ENCODE results near the gene ATP5PO. TPM values are rescaled to one million over a fixed set of nuclear protein-coding genes. Genes with fewer than 3 reads are reported as not detected.
A peak's percentile ranks its signal among the peaks of the same experiment; 100 is the strongest.

Gene ATP5PO
- 100 to 1,000 TPM; 223 to 297 (median 282) TPM for total RNA-seq
- long read RNA-seq, donor 1, transcript ATP5PO-201 (7 exons, 932 nt), result major isoform, 156 of 171 reads
- long read RNA-seq, donor 1, partial matches to known transcripts, result 6 of 171 reads
- long read RNA-seq, donor 1, other reads (novel, unspliced or antisense), result 9 of 171 reads
- long read RNA-seq, donor 2, transcript ATP5PO-201 (7 exons, 932 nt), result major isoform, 235 of 257 reads
- long read RNA-seq, donor 2, partial matches to known transcripts, result 11 of 257 reads
- long read RNA-seq, donor 2, other reads (novel, unspliced or antisense), result 9 of 257 reads

GRCh38 chr21:33915368-33916199, at the start of gene ATP5PO:
Gene ATP5PO, minus strand, starts transcription at chr21:33915804. Its CDS starts 41 bp downstream, at chr21:33915763.
- intact Hi-C loops (cut with DNase I, micrococcal nuclease), result no loop called here
- Histone ChIP-seq H3K9me3 (no peaks in the 10 kb centered on the region), H3K36me3 (ENCODE audit: low read depth) (no peaks in the 10 kb centered on the region), H3K4me3 (peak within 1 kb of the TSS; percentile 76), H3K4me1 (ENCODE audit: low read depth) (peaks cover 8% of the 10 kb centered on the region)
- TF ChIP-seq, protein P1, sequence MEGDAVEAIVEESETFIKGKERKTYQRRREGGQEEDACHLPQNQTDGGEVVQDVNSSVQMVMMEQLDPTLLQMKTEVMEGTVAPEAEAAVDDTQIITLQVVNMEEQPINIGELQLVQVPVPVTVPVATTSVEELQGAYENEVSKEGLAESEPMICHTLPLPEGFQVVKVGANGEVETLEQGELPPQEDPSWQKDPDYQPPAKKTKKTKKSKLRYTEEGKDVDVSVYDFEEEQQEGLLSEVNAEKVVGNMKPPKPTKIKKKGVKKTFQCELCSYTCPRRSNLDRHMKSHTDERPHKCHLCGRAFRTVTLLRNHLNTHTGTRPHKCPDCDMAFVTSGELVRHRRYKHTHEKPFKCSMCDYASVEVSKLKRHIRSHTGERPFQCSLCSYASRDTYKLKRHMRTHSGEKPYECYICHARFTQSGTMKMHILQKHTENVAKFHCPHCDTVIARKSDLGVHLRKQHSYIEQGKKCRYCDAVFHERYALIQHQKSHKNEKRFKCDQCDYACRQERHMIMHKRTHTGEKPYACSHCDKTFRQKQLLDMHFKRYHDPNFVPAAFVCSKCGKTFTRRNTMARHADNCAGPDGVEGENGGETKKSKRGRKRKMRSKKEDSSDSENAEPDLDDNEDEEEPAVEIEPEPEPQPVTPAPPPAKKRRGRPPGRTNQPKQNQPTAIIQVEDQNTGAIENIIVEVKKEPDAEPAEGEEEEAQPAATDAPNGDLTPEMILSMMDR (IDR thresholded peaks at IDR 0.05), result no peak
- peak; percentile 100 for ATAC-seq
- DNase-seq, result peak; percentile 98 to 99 (median 98)

DNA sequence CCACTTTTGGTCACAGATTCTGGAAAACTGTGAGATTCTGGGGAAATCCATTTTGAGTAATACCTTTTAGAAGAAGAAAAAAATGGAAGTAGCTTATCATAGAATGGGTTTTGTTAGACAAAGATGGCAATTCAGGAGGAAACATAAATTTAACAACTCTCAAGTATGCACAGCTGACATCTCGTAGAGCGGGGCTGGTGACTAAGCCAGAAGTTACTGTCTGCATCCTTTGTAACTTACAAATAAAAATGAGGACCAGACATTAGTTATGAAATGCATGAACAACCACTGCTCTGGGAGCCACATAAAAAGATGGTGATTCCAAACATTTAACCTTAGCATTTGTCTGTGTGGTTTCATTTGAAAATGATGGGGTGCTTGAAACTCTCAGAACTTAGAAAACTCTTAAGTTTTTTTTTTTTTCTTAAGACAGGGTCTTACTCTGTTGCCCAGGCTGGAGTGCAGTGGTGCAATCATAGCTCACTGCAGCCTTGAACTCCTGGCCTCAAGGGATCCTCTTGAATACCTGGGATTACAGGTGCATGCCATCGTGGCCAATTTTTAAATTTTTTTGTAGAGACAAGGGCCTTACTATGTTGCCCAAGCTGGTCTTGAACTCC, 49.2 kb upstream of the ATP5PO start:
- H3K9me3 ChIP-seq, result peaks cover 7% of the 10 kb centered on the region
- TF ChIP-seq, protein P1 (IDR thresholded peaks at IDR 0.05), result no peak
- intact Hi-C loops (cut with DNase I, micrococcal nuclease), result no loop called here
- no peak overlapping the region for H3K4me3 ChIP-seq
- DNase-seq, result no peak
- H3K4me1 ChIP-seq (ENCODE audit: low read depth), result peaks cover 8% of the 10 kb centered on the region
- H3K36me3 ChIP-seq (ENCODE audit: low read depth), result no peaks in the 10 kb centered on the region
- ATAC-seq, result no peak

GRCh38 chr21:33963848-33964555, 48.4 kb upstream of the ATP5PO start:
- H3K9me3 ChIP-seq, result peaks cover 14% of the 10 kb centered on the region
- peaks cover 6% of the 10 kb centered on the region for H3K4me1 ChIP-seq (ENCODE audit: low read depth)
- intact Hi-C loops (cut with DNase I, micrococcal nuclease), result no loop called here
- H3K4me3 ChIP-seq, result no peak overlapping the region
- H3K36me3 ChIP-seq (ENCODE audit: low read depth), result no peaks in the 10 kb centered on the region
- DNase-seq (no peak), ATAC-seq (no peak)
- TF ChIP-seq, protein P1 (IDR thresholded peaks at IDR 0.05), result no peak

- no peaks in the 10 kb centered on the region for H3K4me1 ChIP-seq (ENCODE audit: low read depth)
- DNase-seq, result no peak
Observed at GRCh38 chr21:33962290-33962689, 46.7 kb upstream of the ATP5PO start.

DNA sequence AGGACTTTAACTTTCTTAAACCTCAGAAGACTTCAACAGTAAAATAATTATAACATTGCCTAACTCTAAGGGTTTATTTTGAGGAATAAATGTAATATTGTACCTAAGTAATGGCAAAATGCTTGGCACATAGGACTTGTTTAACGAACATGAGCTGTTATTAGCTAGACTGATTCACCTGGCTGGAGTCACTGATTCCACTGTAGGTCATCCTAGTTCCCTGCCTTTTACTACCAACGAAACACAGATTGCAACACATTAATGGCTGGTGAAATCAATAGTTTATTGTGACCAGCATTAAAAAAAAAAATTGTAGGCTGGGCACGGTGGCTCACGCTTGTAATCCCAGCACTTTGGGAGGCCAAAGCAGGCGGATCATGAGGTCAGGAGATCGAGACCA, 45.5 kb upstream of the ATP5PO start:
- Histone ChIP-seq H3K4me1 (ENCODE audit: low read depth) (no peaks in the 10 kb centered on the region), H3K4me3 (no peak overlapping the region), H3K36me3 (ENCODE audit: low read depth) (no peaks in the 10 kb centered on the region), H3K9me3 (peaks cover 14% of the 10 kb centered on the region)
- intact Hi-C loops (cut with DNase I, micrococcal nuclease), result no loop called here
- TF ChIP-seq, protein P1 (IDR thresholded peaks at IDR 0.05), result no peak
- DNase-seq (no peak), ATAC-seq (no peak)

More at GRCh38 chr21:33962290-33962689, 46.7 kb upstream of the ATP5PO start:
- Histone ChIP-seq H3K36me3 (ENCODE audit: low read depth) (no peaks in the 10 kb centered on the region), H3K9me3 (peaks cover 14% of the 10 kb centered on the region), H3K4me3 (no peak overlapping the region)
- ATAC-seq, result no peak
- intact Hi-C loops (cut with DNase I, micrococcal nuclease), result no loop called here
- TF ChIP-seq, protein P1 (IDR thresholded peaks at IDR 0.05), result no peak
